ENCODE measurements around the gene ELFN2.

Gene ELFN2

DNA sequence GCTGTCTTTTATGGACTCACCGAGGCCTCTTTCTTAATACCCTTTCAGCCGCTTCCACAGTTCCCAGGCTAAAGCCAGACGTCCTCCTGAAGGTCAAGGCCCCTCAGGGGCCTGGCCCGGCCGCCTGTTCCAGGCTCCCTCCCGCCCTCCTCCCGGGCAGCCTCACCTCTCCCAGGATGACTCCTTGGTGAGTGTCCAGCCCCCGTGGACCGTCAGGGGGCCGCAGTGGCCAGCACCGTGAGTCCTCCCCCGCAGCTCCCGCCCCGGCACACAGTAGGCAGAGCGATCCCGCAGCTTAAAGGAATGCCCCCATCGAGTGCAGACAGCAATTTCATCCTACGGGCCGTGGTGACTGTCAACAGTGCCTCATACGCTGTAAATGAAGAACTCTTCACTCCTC lies 32.9 kb downstream of the ELFN2 start:
- Histone ChIP-seq H3K27me3 (replicated peaks) (no peaks in the 10 kb centered on the region), H3K36me3 (replicated peaks) (no peaks in the 10 kb centered on the region), H3K4me3 (ENCODE audit: low read depth, low read length) (no peak overlapping the region), H3K27ac (no peak overlapping the region)
- no peak for DNase-seq
- in situ Hi-C loops (cut with HindIII; ENCODE audit: low pct_ligation_motif_present, low sequenced_read_pairs): no loop called here
- TF ChIP-seq, protein P1, sequence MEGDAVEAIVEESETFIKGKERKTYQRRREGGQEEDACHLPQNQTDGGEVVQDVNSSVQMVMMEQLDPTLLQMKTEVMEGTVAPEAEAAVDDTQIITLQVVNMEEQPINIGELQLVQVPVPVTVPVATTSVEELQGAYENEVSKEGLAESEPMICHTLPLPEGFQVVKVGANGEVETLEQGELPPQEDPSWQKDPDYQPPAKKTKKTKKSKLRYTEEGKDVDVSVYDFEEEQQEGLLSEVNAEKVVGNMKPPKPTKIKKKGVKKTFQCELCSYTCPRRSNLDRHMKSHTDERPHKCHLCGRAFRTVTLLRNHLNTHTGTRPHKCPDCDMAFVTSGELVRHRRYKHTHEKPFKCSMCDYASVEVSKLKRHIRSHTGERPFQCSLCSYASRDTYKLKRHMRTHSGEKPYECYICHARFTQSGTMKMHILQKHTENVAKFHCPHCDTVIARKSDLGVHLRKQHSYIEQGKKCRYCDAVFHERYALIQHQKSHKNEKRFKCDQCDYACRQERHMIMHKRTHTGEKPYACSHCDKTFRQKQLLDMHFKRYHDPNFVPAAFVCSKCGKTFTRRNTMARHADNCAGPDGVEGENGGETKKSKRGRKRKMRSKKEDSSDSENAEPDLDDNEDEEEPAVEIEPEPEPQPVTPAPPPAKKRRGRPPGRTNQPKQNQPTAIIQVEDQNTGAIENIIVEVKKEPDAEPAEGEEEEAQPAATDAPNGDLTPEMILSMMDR (IDR thresholded peaks at IDR 0.05; ENCODE audit: low read depth, low read length, missing control alignments): no peak

DNA sequence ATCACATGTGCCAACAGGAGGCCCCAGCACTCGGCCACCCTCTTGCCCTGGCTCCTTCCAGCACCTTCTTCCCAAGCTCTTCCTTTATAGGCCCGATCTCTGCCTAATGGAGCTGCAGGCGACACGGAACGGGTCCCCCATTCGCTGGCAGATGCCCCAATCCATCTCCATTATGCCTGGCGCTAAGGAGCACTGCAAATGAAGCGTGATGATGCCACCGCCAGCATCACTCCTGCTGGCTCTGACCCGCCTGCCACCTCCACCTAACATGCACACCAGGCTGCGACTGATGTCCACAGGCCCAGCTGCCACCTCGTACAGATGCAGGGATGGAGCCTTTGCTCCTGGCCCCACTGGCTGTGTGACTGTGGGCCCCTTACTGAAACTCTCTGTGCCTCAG lies 33.5 kb downstream of the ELFN2 start:
- no peaks in the 10 kb centered on the region for H3K27me3 ChIP-seq (replicated peaks)
- H3K4me3 ChIP-seq (ENCODE audit: low read depth, low read length): no peak overlapping the region
- in situ Hi-C loops (cut with HindIII; ENCODE audit: low pct_ligation_motif_present, low sequenced_read_pairs): no loop called here
- no peaks in the 10 kb centered on the region for H3K36me3 ChIP-seq (replicated peaks)
- DNase-seq: no peak
- no peak overlapping the region for H3K27ac ChIP-seq
- TF ChIP-seq, protein P1 (IDR thresholded peaks at IDR 0.05; ENCODE audit: low read depth, low read length, missing control alignments): no peak

DNA sequence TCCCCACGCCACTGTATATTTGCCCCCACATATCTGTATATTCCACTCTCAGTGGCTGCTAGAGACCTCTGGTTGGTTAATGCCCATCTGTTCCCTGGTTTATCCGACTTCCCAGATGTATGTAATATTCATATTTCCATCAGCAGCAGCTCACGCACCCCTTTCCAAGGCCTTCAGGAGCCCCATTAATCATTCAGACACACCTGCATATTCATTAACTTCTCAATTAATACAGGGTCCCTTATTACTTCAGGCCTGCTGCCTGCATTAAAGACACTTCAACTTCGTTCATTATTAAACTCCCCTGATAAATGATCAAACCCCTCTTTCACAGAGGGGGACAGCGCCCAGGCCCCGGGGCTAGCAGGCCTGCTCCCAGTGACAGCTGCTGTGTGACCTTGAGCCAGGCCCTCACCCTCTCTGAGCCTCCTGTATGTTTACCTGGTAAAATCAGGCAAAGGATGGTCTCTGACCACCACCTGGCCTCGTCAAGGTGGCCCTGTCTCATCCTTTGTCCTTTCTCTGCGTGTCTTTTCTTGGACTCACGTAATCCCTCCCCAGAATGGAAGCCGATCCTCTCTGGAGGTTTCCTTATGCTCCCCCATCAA lies 34.5 kb downstream of the ELFN2 start:
- TF ChIP-seq, protein P1 (IDR thresholded peaks at IDR 0.05; ENCODE audit: low read depth, low read length, missing control alignments): no peak
- Histone ChIP-seq H3K36me3 (replicated peaks) (no peaks in the 10 kb centered on the region), H3K4me3 (ENCODE audit: low read depth, low read length) (no peak overlapping the region), H3K27me3 (replicated peaks) (no peaks in the 10 kb centered on the region), H3K27ac (no peak overlapping the region)
- DNase-seq: no peak
- in situ Hi-C loops (cut with HindIII; ENCODE audit: low pct_ligation_motif_present, low sequenced_read_pairs): no loop called here

DNA sequence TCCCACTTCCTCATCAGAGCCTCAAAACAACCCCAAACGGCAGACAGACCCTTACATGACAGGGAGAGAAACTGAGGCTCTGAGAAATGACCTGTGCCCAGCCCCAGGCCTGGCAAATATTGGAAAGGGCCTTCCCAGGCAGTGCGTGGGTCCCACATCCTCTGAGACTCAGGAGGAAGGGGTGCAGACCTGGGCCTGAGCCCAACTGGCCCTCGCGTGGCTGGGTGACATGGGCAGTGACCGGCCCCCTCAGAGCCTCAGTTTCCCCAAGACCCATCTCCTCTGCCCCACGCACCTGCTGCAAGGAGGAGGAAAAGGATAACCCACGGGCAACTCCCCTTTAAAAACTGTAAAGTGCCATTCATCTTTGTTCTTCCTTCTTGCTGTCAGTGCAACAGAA lies 35.6 kb downstream of the ELFN2 start:
- Histone ChIP-seq H3K36me3 (replicated peaks) (no peaks in the 10 kb centered on the region), H3K27ac (no peak overlapping the region), H3K4me3 (ENCODE audit: low read depth, low read length) (no peak overlapping the region), H3K27me3 (replicated peaks) (no peaks in the 10 kb centered on the region)
- no peak for DNase-seq
- TF ChIP-seq, protein P1 (IDR thresholded peaks at IDR 0.05; ENCODE audit: low read depth, low read length, missing control alignments): no peak
- in situ Hi-C loops (cut with HindIII; ENCODE audit: low pct_ligation_motif_present, low sequenced_read_pairs): no loop called here

DNA sequence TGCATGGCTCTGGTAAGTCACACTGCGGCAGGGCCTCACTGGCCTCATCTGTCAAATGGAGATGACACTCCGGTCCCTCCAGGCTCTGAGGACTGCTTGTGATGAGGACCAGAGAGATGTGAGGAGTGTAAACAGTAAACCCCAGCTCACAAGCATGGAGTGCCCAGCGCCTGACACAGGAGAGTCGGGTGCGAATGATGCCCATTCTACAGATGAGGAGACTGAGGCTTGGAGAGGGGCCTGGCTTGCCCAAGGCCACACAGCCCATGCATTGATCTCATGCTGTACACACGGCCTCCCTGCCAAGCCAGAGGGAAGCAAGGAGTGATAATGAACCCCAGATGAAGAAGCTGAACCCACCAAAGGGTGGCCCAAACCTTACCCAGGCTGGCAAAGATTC lies 37.2 kb downstream of the ELFN2 start:
- TF ChIP-seq, protein P1 (IDR thresholded peaks at IDR 0.05; ENCODE audit: low read depth, low read length, missing control alignments): no peak
- no peaks in the 10 kb centered on the region for H3K36me3 ChIP-seq (replicated peaks)
- H3K27me3 ChIP-seq (replicated peaks): no peaks in the 10 kb centered on the region
- no peak overlapping the region for H3K4me3 ChIP-seq (ENCODE audit: low read depth, low read length)
- in situ Hi-C loops (cut with HindIII; ENCODE audit: low pct_ligation_motif_present, low sequenced_read_pairs): no loop called here
- no peak for DNase-seq
- H3K27ac ChIP-seq: no peak overlapping the region

DNA sequence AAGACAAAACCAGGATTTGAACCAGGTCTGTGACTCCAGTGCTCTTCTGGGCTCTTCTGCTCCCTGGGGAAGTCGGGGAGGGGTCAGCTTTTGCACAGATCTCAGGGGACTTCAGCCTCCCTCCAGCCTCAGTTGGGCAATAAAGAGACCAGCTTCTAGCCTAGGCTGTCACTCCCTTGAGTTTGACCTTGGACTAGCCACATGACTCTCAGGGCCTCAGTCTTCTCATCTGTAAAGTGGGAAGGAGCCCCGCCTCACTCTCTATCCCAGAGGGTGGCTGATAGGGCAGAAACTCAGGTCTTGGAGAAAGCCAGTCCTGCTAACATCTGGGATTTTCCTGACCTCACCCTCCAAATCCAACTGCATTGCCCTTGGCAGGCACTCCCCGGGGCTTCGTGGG lies 38.7 kb downstream of the ELFN2 start:
- in situ Hi-C loops (cut with HindIII; ENCODE audit: low pct_ligation_motif_present, low sequenced_read_pairs): no loop called here
- no peaks in the 10 kb centered on the region for H3K27me3 ChIP-seq (replicated peaks)
- H3K27ac ChIP-seq: no peak overlapping the region
- no peak for DNase-seq
- TF ChIP-seq, protein P1 (IDR thresholded peaks at IDR 0.05; ENCODE audit: low read depth, low read length, missing control alignments): no peak
- no peak overlapping the region for H3K4me3 ChIP-seq (ENCODE audit: low read depth, low read length)
- no peaks in the 10 kb centered on the region for H3K36me3 ChIP-seq (replicated peaks)

Measured in brain microvascular endothelial cell (primary cell).